Measurements from ENCODE around the gene ADCY5. TPM values are rescaled to one million over a fixed set of nuclear protein-coding genes. Genes with fewer than 3 reads are reported as not detected.
A peak's percentile ranks its signal among the peaks of the same experiment; 100 is the strongest.

Gene ADCY5
- total RNA-seq, 1 donor from 2014 or later, result 0.13 TPM

- DNase-seq (ENCODE audit: low read depth), result no peak
Measured at GRCh38 chr3:123344907-123345594, 103.8 kb downstream of the ADCY5 start.

- peak; percentile 15 for DNase-seq (ENCODE audit: low read depth)
Measured at GRCh38 chr3:123344175-123344906, 104.5 kb downstream of the ADCY5 start.

GRCh38 chr3:123343296-123344174 lies 105.4 kb downstream of the ADCY5 start:
- DNase-seq (ENCODE audit: low read depth), result no peak

GRCh38 chr3:123342631-123343080 lies 106.2 kb downstream of the ADCY5 start:
- DNase-seq (ENCODE audit: low read depth), result no peak

- no peak for DNase-seq (ENCODE audit: low read depth)
Measured at GRCh38 chr3:123341871-123342630, 106.8 kb downstream of the ADCY5 start.

DNA sequence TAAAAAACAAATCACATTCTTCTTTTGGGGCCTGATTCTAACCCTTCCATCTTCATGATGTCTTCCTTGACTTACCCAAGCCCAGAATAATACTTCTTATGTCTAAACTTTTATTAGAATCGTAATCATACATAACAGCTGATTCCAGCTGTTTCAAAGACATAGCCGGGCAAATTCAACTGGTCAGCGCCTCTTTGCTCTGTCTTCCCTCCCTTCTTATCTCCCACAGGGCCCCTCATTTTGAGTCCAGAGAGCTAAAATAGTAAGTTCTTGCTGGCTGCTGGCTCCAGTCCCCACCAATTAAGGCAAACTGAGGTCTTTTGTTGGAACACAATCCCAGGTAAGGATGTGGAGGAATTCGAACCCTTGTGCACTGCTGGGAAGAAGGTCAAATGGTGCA lies 108.6 kb downstream of the ADCY5 start:
- DNase-seq (ENCODE audit: low read depth), result no peak

DNA sequence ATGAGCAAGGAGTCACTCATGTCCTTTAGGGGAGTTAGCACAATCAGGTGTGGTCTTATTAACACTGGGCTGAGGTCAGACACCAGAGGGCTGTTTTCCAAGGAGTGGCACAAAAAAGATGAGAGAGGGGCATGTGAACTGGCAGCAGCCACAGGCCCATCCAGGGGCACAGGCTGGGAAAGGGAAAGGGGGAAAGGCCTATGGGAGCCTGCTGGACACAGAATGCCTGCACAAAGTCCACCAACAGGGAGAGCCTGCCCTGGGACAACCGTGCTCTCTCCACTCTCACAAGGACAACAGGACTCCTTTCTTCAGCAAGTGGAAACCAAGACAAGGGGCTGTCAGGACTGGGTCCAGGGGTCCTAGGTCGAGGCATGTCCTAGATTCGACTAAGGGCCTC lies 109.6 kb downstream of the ADCY5 start:
- DNase-seq (ENCODE audit: low read depth), result no peak

DNA sequence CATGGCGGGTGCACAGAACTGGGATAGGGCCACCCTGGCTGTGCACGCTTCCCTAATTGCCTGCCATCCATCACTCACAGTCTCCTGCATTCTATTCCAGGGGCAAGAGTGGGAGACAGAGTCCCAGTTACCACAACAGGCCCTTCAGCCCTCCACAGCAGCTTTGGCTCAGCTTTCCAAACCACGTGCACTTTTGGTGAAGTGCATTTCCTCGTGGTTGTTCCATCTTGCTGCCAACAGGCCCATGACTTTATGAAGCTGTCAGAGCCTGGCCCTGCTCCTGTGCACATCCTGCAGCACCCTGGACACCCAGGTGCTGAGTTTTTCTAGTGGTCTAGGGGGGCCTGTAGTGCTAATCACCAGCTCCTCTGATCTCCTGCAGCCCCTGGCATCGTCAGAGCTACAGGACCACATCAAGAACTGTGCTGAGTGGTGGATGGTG lies 110.2 kb downstream of the ADCY5 start:
- DNase-seq (ENCODE audit: low read depth), result no peak

DNA sequence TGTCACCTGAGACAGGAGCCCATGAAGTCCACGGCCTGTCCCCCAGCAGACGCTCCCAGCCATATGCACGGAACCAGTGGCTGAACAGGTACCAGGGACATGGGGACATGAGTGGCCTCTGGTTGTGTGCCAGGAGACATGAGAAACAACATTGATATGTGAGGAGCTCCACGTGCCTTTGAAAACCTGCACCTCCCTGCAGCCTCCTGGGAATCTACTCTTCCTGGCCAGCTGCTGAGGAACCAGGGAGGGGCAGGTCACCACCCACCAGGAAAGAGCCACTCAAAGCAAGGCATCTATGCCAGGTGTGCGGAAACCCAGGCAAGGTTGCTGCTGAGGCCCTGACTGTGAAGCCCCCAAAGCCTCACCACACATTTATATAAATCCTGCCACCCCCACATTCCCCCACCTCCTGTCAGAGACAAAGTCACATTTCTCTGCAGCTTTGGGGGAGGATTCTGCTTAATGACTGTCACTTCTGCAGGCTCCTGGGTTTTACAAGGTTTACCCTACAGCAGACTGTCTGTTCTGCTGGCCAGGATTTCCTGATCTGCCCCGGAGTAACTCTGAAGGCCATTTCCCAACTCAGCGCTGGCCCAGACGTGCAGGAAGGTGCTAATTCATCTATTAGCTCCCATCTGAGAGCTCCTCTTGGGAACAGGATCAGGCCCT lies 110.8 kb downstream of the ADCY5 start:
- no peak for DNase-seq (ENCODE audit: low read depth)

DNA sequence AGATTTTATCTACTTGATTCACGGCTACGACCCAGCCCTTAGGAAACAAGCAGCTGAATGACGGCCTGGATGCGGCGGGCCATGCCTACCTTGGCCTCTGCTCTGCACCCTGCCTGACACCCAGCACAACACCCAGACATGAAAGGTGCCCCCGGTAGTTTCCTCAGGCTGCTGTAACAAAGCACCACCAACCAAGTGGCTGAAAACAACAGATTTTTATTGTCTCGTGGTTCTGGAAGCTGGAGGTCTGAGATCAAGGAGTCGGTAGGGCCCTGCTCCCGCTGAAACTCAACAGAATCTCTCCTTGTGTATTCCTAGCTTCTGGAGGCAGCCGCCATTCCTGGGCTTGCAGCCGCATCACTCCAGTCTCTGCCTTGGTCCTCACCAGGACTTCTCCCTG lies 111.7 kb downstream of the ADCY5 start:
- no peak for DNase-seq (ENCODE audit: low read depth)

GRCh38 chr3:123336441-123336851 lies 112.4 kb downstream of the ADCY5 start:
- DNase-seq (ENCODE audit: low read depth), result no peak

DNA sequence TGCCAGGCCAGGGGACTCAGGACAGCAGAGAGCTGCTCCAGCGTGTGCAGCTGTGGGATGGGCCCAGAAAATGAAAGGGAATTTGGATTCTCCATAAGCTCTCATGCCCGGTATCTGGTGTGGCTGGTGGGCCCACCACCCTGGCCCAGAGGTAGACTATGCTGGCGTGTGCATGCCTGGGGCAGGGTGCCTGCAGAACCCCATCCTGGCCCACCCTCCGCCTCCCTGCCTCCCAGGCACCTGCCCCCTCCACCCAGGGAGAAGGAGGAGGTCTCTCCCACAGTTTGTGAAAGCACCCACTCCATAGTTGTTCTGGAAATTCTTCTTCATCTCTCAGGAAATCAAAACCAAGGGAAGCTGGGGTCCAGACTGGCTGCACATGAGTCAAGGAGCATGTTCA lies 112.9 kb downstream of the ADCY5 start:
- DNase-seq (ENCODE audit: low read depth), result no peak

DNA sequence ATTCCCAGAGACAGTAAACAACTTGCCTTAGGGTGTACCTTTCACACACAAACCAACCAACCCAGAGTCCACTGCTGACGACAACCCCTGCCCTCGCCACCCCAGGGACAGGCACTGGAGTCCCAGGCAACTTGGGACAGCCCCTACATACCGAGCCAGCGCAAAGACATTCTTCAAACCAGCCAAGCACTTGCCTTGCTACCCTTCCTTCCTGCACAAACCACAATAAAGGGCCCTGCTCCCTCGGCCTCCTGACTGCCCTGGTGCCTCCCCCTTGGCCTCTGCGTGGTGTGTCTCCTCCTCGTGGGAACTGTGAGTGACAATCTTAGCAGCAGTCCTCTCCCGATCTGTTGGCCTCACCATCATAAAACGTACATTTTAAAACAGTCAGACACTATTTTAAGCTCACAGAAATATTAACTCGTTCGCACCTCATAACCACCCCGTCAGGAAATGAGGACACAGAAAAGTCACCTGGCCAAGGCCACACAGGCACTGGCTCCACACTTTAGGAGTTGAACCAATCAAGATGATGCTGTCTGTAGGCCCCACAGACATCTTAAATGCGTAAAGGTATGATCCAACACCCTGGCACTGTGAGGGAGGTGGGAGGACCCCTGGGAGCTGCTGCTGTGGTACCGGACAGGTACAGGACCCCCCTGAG lies 113.8 kb downstream of the ADCY5 start:
- DNase-seq (ENCODE audit: low read depth), result no peak

GRCh38 chr3:123334056-123334455 lies 114.8 kb downstream of the ADCY5 start:
- DNase-seq (ENCODE audit: low read depth), result no peak

DNA sequence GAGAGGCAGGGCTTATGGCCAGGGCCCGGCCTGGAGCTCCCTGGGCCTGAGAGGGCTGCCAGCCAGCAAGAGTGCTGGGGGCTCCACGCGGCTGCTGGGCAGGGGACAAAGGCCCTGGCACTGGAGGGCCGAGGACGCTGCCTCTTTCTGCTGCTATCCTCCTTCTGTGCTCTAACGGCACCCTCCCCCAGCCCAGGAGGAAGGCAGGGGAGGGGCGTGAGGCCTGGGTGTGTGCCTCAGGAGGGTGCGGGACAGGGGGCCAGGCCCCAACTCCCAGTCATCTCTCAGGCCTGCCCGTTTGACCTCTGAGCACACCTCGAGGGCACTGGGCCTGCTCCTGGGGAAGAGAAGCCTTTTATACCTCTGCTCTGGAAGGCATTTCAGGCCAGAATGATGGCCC lies 115.5 kb downstream of the ADCY5 start:
- no peak for DNase-seq (ENCODE audit: low read depth)

DNA sequence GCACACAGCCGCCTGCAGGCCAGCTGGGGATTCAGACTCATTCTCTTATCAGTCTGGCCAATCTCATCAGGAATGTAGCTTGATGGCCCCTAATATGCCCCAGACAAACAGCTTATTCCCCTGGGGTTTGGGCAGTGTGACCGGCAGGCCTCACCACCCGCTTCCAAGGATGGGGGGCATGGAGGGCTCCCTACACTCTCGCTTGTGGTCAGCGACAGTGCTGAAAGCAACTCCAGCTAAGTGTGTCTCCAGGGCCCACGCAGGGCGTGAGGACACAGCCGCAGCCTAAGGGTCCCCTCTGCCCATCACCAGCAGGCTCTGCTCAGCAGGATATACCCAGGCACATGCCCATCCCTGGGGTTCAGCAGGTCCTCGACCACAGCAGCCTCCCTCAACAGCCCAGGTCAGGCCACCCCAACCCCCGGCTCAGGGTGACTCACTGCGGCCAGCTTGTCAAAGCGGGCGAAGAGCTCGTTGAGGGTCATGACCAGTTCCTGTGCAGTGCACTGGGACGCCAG lies 116.7 kb downstream of the ADCY5 start:
- no peak for DNase-seq (ENCODE audit: low read depth)

- no peak for DNase-seq (ENCODE audit: low read depth)
Measured at GRCh38 chr3:123331651-123332050, 117.2 kb downstream of the ADCY5 start.

GRCh38 chr3:123331006-123331405 lies 117.9 kb downstream of the ADCY5 start:
- DNase-seq (ENCODE audit: low read depth), result no peak

GRCh38 chr3:123330441-123330991 lies 118.4 kb downstream of the ADCY5 start:
- DNase-seq (ENCODE audit: low read depth), result no peak
